HG03520 (cell line): Measurements from ENCODE around the gene CT47A1.
A peak's percentile ranks its signal among the peaks of the same experiment; 100 is the strongest.
"Not testable (repeated sequence)": the region's sequence is repeated elsewhere in the genome, so short reads cannot be mapped to it uniquely, and the experiment has no call there.

Source experiments
- ATAC-seq: cut with Tn5 transposase; IDR thresholded peaks from one replicate; pipeline ENCODE4 v1.9.1; 2021; ENCODE audit warnings: mild to moderate bottlenecking, moderate library complexity; ENCODE audit not compliant: unreplicated experiment

CT47A1 gene

GRCh38 chrX:120985660-120986059 is at the start of gene CT47A1:
TSS of gene CT47A1 (minus strand) at chrX:120985760. CDS start at chrX:120985529, 231 bp downstream.
- not testable (repeated sequence) for ATAC-seq

DNA sequence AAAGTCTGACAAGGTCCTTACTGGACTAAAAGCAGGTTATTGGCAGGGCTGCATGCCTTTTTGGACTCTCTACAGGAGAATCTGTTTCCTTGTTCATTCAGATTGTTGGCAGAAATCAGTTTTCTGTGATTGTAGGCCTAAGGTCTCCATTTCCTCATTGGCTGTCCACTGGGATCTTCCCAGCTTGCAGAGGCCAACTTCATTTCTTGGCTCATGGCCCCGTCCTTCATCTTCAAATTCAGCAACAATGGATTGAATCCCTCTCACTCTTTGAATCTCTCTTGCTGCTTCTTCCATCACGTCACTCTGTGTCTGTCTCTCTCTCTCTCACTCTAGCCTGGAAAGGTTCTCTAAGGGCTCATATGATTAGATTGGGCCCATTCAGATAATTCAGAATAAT is 47.0 kb upstream of the CT47A1 start:
- no peak for ATAC-seq

DNA sequence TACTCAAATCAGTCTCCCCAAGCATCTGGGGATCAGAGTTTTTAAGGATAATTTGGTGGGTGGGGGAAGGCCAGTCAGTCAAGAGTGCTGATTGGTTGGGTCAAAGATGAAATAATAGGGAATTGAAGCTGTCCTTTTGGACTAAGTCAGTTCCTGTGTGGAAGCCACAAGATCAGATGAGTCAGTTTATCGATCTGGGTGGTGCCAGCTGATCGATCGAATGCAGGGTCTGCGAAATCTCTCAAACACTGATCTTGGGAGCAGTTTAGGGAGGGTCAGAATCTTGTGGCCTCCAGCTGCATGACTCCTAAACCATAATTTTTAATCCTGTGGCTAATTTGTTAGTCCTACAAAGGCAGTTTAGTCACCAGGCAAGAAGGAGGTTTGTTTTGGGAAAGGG is 44.5 kb upstream of the CT47A1 start:
- no peak for ATAC-seq

DNA sequence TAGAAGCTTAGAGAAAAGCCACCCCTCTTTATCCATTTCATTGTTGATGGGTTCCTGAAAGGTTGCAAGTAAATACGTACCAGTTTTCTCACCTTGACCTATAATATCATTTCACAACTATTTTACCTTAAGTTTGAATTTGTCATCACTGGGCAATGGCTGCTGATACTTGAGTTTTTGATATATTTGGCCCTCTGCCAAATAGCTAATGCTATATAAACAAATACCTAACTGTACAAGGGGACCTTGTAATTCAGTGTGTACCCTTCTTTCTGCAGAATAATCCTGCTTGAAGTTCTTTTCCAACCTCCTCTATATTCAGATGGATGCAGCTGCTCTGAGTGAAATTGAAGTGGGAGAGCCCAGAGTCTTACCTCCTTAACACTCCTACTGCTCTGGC is 42.9 kb upstream of the CT47A1 start:
- no peak for ATAC-seq

- ATAC-seq, result no peak
Observed at GRCh38 chrX:121014826-121015225, 29.3 kb upstream of the CT47A1 start.

DNA sequence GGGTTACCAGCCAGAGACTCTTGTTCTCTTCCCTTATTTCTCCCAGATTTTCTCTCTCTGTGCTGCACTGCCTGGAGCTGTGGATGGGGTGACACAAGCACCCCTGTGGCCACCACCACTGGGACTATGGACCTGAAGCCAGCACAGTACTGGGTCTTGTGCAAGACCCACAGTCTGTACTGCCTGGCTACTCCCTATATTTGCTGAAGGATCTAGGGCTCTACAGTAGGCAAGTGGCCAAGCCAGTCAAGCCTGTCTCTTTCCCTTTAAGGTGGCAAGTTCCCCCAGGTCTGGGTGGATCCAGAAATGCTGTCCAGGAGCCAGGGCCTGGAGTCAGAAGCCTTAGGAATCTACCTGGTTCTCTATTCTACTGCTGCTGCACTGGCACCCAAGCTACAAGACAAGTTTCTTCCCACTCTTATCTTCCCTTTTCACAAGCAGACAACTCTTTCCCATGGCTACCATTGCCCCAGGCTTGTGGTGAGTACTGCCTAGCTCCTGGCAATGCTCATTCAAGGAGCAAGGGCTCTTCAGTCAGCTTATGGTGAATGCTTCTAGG is 28.4 kb upstream of the CT47A1 start:
- ATAC-seq, result no peak

DNA sequence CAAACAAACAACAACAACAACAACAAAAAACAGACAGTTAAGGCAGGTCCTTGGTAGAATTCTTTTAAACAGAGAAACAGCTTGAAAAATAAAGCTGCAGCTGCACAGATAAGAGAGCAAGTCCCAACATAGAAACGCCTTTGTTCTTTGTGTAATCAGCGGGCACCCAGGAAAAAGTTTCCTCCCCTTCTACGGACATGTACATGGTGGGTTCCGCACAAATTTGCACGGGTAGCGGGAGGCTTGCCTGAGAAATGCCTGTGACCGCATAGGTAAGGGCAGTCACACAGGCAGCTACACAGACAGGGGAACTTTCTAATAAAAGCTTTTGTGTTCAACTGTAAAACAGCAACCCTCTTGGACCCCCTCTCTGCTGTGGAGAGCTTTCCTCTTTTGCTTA is 25.7 kb upstream of the CT47A1 start:
- ATAC-seq, result no peak

GRCh38 chrX:121010218-121010617 is 24.7 kb upstream of the CT47A1 start:
- ATAC-seq, result no peak

GRCh38 chrX:121009764-121010163 is 24.2 kb upstream of the CT47A1 start:
- ATAC-seq, result no peak

DNA sequence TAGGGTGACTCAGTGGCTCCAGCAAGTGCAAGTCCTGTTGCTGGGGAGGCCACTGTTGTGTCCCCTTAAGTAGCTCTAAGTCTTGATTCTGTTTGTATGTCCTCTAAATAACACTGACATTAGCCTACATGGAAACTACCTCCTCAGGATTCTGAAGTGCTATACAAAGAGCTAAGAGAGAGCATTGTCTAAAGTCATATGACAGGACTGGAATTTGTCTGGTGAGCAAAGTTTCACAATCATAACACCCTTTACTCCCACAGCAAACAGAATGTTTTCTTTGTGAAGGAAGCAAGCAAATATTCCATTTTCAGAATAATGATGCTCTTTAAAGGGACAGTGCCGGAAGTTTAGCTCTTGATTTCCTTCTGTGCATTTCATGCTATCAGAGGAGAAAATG is 23.4 kb upstream of the CT47A1 start:
- no peak for ATAC-seq

- peak; percentile 46 for ATAC-seq
Observed at GRCh38 chrX:121000589-121000988, 15.0 kb upstream of the CT47A1 start.

DNA sequence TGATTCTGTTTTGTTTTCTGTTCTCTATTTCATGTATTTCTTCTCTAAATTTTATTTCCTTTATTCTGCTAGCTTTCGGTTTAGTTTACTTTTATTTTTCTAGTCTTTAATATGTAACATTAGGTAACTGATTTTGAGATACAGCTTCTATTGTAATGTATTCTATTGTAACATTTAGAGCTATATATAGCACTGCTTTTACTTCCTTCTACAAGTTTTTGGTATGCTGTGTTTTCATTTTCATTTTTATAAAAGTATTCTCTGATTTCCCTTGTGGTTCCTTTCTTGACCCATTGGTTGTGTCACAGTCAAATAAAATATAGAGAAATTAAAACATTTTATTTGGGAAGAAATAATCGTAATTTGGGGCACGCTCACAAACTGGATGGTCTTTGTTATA is 13.9 kb upstream of the CT47A1 start:
- ATAC-seq, result no peak

GRCh38 chrX:120956500-120956899 is 29.1 kb downstream of the CT47A1 start, which contains the start of gene CT47A7:
TSS of gene CT47A7 (minus strand) at chrX:120956600. CDS start at chrX:120956345, 255 bp downstream.
- not testable (repeated sequence) for ATAC-seq
